COR-L47 (cell line): ENCODE data around the gene CBFA2T2.
"Not testable (repeated sequence)": the region's sequence is repeated elsewhere in the genome, so short reads cannot be mapped to it uniquely, and the experiment has no call there.

Source experiments
- DNase-seq: peaks from one replicate; lab custom pipeline; 2025; lab: John Stamatoyannopoulos, UW

Gene CBFA2T2

GRCh38 chr20:33624399-33624798, 134.5 kb downstream of the CBFA2T2 start:
- DNase-seq = no peak

- no peak for DNase-seq
Measured at GRCh38 chr20:33626190-33626589, 136.3 kb downstream of the CBFA2T2 start.

- no peak for DNase-seq
Measured at GRCh38 chr20:33627577-33628216, 137.8 kb downstream of the CBFA2T2 start.

- DNase-seq = no peak
Measured at GRCh38 chr20:33629533-33629932, 139.6 kb downstream of the CBFA2T2 start.

- DNase-seq = no peak
Measured at GRCh38 chr20:33629979-33630378, 140.1 kb downstream of the CBFA2T2 start.

- DNase-seq = no peak
Measured at GRCh38 chr20:33630507-33630906, 140.6 kb downstream of the CBFA2T2 start.

GRCh38 chr20:33631910-33632309, 142.0 kb downstream of the CBFA2T2 start:
- DNase-seq = not testable (repeated sequence)

GRCh38 chr20:33635341-33635740, 145.4 kb downstream of the CBFA2T2 start:
- no peak for DNase-seq

GRCh38 chr20:33636776-33637175, 146.9 kb downstream of the CBFA2T2 start:
- no peak for DNase-seq

GRCh38 chr20:33640287-33640686, 150.4 kb downstream of the CBFA2T2 start:
- no peak for DNase-seq

GRCh38 chr20:33644313-33645071, 154.6 kb downstream of the CBFA2T2 start:
- DNase-seq = no peak

GRCh38 chr20:33645072-33645358, 155.1 kb downstream of the CBFA2T2 start:
- DNase-seq = no peak

- no peak for DNase-seq
Measured at GRCh38 chr20:33645396-33645795, 155.5 kb downstream of the CBFA2T2 start.

- no peak for DNase-seq
Measured at GRCh38 chr20:33646191-33646590, 156.3 kb downstream of the CBFA2T2 start.

- not testable (repeated sequence) for DNase-seq
Measured at GRCh38 chr20:33646959-33647602, 157.2 kb downstream of the CBFA2T2 start.

GRCh38 chr20:33647603-33648395, 157.9 kb downstream of the CBFA2T2 start:
- no peak for DNase-seq

- DNase-seq = no peak
Measured at GRCh38 chr20:33648396-33649004, 158.6 kb downstream of the CBFA2T2 start.

GRCh38 chr20:33649201-33649681, 159.3 kb downstream of the CBFA2T2 start:
- DNase-seq = no peak

- DNase-seq = no peak
Measured at GRCh38 chr20:33650111-33650752, 160.3 kb downstream of the CBFA2T2 start.

GRCh38 chr20:33650753-33651561, 161.1 kb downstream of the CBFA2T2 start:
- DNase-seq = no peak
